ENCODE results near the gene AK8.

DNA sequence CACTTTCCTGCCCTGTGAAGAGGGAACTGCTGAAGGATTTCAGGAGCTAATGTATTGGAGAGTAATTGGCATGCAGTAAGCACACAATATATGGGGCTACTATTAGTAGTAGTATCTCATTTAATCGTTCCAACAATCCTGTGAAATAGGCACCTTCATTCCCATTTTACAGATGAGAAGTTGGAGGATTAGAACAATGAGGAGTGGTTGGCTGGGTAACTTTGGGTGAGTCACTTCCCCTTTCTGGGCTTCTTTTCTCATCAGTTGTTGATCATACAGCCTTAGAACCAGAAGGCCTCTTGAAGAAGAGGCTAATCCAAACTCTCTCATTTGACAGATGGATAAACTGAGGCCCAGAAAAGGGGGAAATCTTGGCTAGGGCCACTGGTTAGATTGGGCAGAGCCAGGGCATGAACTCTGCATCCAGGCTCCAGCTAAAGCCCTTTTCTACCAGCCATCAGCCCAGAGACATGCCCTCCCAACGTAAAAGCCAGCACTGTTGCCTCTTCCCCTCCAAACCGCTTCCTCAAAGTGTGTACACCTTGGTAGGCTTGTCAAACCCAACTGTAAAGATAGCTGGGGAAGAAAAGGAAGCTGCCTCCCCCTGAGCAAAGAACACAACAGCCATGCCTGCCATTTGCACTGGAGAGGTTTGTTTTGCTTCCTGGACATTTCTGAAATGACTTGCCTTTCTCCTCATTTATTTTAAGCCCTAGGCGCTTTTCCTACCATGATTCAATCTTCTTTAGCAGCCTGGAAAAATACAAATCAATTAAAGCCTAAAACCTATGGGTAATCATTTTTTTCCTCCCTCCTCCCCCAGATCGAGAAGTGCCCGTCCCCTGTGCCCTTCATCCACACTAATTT is 1.6 kb upstream of the AK8 start:
- TF ChIP-seq, protein P1, sequence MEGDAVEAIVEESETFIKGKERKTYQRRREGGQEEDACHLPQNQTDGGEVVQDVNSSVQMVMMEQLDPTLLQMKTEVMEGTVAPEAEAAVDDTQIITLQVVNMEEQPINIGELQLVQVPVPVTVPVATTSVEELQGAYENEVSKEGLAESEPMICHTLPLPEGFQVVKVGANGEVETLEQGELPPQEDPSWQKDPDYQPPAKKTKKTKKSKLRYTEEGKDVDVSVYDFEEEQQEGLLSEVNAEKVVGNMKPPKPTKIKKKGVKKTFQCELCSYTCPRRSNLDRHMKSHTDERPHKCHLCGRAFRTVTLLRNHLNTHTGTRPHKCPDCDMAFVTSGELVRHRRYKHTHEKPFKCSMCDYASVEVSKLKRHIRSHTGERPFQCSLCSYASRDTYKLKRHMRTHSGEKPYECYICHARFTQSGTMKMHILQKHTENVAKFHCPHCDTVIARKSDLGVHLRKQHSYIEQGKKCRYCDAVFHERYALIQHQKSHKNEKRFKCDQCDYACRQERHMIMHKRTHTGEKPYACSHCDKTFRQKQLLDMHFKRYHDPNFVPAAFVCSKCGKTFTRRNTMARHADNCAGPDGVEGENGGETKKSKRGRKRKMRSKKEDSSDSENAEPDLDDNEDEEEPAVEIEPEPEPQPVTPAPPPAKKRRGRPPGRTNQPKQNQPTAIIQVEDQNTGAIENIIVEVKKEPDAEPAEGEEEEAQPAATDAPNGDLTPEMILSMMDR (IDR thresholded peaks at IDR 0.05), result no peak
- TF ChIP-seq GABPA (IDR thresholded peaks at IDR 0.05; ENCODE audit: low read depth) (no peak), POLR2AphosphoS5 (IDR thresholded peaks at IDR 0.05; ENCODE audit: low read depth, low read length) (no peak), TCF12 (IDR thresholded peaks at IDR 0.05) (no peak), EP300 (IDR thresholded peaks at IDR 0.05; ENCODE audit: borderline replicate concordance in 1 of 2, low read depth in 1 of 2, low read length in 1 of 2) (no peak), MXI1 (IDR thresholded peaks at IDR 0.05; ENCODE audit: low read depth, low read length) (no peak), FOXM1 (IDR thresholded peaks at IDR 0.05; ENCODE audit: low read depth) (no peak), RAD21 (IDR thresholded peaks at IDR 0.05; ENCODE audit: low read length) (no peak), FOXJ3 (CRISPR knock-in tag; IDR thresholded peaks at IDR 0.05) (no peak)
- TF ChIP-seq, protein P2, sequence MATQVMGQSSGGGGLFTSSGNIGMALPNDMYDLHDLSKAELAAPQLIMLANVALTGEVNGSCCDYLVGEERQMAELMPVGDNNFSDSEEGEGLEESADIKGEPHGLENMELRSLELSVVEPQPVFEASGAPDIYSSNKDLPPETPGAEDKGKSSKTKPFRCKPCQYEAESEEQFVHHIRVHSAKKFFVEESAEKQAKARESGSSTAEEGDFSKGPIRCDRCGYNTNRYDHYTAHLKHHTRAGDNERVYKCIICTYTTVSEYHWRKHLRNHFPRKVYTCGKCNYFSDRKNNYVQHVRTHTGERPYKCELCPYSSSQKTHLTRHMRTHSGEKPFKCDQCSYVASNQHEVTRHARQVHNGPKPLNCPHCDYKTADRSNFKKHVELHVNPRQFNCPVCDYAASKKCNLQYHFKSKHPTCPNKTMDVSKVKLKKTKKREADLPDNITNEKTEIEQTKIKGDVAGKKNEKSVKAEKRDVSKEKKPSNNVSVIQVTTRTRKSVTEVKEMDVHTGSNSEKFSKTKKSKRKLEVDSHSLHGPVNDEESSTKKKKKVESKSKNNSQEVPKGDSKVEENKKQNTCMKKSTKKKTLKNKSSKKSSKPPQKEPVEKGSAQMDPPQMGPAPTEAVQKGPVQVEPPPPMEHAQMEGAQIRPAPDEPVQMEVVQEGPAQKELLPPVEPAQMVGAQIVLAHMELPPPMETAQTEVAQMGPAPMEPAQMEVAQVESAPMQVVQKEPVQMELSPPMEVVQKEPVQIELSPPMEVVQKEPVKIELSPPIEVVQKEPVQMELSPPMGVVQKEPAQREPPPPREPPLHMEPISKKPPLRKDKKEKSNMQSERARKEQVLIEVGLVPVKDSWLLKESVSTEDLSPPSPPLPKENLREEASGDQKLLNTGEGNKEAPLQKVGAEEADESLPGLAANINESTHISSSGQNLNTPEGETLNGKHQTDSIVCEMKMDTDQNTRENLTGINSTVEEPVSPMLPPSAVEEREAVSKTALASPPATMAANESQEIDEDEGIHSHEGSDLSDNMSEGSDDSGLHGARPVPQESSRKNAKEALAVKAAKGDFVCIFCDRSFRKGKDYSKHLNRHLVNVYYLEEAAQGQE (IDR thresholded peaks at IDR 0.05; ENCODE audit: low read depth, low read length), result no peak
- TF ChIP-seq, protein P3, sequence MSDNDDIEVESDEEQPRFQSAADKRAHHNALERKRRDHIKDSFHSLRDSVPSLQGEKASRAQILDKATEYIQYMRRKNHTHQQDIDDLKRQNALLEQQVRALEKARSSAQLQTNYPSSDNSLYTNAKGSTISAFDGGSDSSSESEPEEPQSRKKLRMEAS (IDR thresholded peaks at IDR 0.05; ENCODE audit: low read depth), result no peak
